HG03196 (cell line): ENCODE measurements around the gene SPDYE2.
"Not testable (repeated sequence)": the region's sequence is repeated elsewhere in the genome, so short reads cannot be mapped to it uniquely, and the experiment has no call there.

ENCODE experiments used
- ATAC-seq: cut with Tn5 transposase; IDR thresholded peaks from one replicate; pipeline ENCODE4 v1.9.1; 2021; ENCODE audit not compliant: unreplicated experiment

The SPDYE2 gene

GRCh38 chr7:102535062-102535615, 15.9 kb upstream of the SPDYE2 start:
- not testable (repeated sequence) for ATAC-seq

DNA sequence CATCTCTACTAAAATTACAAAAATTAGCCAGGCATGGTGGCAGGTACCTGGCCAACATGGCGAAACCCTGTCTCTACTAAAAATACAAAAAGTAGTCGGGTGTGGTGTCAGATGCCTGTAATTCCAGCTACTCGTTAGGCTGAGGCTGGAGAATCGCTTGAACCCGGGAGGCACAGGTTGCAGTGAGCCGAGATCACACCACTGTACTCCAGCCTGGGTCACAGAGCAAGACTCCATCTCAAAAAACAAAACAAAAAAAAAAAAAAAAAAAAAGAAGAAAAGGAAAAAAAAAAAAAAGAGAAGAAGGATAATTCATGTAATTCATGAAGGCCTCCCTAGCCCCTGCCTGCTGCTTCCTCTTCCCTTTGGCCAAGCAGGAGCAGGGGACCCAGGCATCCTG, 10.4 kb upstream of the SPDYE2 start:
- ATAC-seq: not testable (repeated sequence)

DNA sequence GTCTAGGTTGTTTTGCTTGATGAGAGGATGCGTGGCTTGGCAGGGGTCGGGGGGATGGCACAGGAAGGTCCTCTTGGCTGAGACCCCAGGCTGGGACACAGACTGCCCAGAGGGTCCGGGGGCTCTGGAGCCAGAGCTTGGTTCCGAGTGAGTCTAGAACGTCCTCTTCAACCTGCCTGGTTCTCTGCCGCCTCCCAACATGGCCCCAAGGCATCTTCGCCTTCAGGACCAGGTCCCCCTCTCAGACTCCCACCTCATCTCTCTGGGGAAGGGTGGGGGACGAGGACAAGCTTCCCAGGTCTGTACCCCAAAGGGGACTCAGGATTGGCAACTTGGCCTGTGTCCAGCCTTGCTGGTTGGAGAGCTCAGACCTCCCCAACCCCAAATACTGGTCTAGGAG, 8.9 kb upstream of the SPDYE2 start:
- not testable (repeated sequence) for ATAC-seq

DNA sequence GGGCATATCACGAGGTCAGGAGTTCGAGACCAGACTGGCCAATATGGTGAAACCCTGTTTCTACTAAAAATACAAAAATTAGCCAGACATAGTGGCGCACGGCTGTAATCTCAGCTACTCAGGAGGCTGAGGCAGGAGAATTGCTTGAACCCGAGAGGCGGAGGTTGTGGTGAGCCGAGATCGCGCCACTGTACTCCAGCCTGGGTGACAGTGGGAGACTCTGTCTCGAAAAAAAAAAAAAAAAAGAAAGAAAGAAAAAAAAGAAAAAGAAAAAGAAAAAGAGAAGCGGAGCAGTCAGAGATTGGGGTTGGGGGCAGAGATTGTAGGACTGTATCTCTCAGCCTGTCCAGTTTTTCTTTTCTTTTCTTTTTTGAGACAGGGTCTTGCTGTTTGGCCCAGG, 8.3 kb upstream of the SPDYE2 start:
- not testable (repeated sequence) for ATAC-seq

DNA sequence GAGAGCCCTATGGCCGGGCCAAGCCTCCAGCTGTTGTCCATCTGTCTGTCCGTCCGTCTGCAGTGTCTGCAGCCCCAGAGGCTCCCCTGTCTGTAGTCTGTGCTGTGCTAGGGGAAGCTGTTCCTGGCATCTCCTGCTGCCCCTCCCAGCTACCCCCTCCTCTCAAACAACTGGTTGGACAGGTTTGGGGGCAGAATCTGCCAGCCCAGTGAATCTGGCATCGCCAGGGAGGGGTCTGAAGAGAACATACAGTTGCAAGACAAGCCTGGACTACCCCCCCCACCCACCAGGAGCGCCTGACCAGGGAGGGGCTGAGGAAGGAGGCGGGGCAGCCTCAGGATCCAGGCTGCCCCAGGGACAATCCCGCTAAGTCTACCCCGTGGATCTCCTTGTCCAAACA, 7.4 kb upstream of the SPDYE2 start, which contains the start of gene UPK3BL2:
Gene UPK3BL2 (minus strand): TSS at position 101 of the 400 bp plus-strand sequence. CDS start 60 bp downstream, at position 41.
- ATAC-seq: not testable (repeated sequence)

GRCh38 chr7:102544372-102544771, 6.7 kb upstream of the SPDYE2 start:
- ATAC-seq: not testable (repeated sequence)

GRCh38 chr7:102545288-102545687, 5.7 kb upstream of the SPDYE2 start:
- not testable (repeated sequence) for ATAC-seq

GRCh38 chr7:102546353-102546752, 4.7 kb upstream of the SPDYE2 start:
- peak; percentile 46 for ATAC-seq

DNA sequence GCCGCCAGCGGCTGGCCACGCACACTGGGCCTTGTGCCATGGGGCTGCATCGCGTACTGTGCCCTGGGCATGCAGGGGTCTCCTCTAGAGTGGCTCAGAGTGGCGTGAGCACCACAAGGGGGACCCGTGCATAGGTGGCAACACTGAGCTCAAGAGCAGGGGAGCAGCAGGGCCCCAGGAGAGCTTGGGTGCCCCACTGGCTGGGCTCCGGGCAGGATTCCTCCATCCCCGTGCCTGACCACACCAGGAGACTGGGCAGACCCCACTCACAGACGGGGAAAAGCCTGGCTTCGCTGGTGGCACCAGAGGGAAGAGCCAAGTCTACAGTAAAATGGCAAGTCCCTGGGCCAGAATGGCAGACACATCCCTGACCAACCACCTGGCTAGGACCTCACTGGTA, 17.6 kb downstream of the SPDYE2 start:
- ATAC-seq: not testable (repeated sequence)

GRCh38 chr7:102572261-102573239, 21.5 kb downstream of the SPDYE2 start, which contains the start of gene POLR2J3:
Gene POLR2J3 (minus strand): TSS chr7:102572583. CDS start chr7:102572521, 62 bp downstream.
- ATAC-seq: peak; percentile 91

GRCh38 chr7:102574607-102575006, 23.6 kb downstream of the SPDYE2 start:
- not testable (repeated sequence) for ATAC-seq

- not testable (repeated sequence) for ATAC-seq
Measured at GRCh38 chr7:102576363-102576762, 25.3 kb downstream of the SPDYE2 start.

GRCh38 chr7:102577315-102578240, 26.6 kb downstream of the SPDYE2 start:
- ATAC-seq: not testable (repeated sequence)

DNA sequence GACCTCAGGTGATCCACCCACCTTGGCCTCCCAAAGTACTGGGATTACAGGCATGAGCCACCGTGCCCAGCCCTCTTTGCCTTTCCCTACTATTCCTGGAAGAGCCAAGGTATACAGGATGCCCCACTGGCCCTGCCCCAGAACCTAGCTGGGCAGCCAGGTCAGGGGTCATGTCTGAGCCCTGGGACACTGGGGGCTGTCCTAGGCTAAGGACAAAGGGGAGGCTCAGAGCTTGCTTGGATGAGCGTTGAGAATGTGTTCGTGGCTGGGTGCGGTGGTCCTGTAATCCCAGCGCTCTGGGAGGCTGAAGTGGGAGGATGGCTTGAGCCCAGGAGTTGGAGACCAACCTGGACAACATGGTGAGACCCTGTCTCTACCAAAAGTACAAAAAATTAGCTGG, 27.5 kb downstream of the SPDYE2 start:
- not testable (repeated sequence) for ATAC-seq

DNA sequence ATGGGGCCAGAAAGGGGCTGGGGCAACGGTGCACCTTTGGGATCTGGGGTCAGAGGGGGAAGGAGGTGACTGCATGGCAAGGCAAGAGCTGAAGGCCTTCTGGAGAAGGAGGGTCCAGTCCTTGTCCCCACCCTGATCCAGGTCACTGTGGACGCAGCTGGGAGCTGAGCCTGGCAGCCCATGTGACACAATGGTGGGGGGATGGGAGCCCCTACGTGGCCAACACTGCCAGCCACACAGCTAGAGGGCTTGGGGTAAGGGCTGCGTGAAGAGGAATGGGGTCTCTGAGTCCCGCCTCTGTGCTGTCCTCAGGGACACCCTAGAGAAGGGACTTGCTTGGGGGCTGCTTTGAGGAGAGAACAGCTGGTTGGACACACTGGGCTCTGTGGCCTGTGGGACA, 30.7 kb downstream of the SPDYE2 start:
- not testable (repeated sequence) for ATAC-seq

DNA sequence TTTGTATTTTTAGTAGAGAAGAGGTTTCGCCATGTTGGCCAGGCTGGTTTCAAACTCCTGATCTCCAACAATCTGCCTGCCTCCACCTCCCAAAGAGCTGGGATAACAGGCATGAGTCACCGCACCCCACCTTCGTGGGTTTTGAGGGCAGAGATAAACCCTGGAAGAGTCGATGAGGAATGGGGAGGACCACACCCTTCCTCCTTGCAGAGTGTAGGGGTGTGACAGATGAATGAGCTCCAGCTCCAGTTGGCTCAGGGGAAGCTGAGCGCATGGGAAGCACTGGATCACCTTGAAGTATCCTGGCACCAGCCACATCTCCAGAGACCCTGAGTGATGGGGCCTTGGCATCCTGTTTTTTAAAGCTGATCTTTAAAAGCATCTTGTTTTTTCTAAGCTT, 32.5 kb downstream of the SPDYE2 start:
- not testable (repeated sequence) for ATAC-seq

- ATAC-seq: not testable (repeated sequence)
Measured at GRCh38 chr7:102589857-102590256, 38.8 kb downstream of the SPDYE2 start.

DNA sequence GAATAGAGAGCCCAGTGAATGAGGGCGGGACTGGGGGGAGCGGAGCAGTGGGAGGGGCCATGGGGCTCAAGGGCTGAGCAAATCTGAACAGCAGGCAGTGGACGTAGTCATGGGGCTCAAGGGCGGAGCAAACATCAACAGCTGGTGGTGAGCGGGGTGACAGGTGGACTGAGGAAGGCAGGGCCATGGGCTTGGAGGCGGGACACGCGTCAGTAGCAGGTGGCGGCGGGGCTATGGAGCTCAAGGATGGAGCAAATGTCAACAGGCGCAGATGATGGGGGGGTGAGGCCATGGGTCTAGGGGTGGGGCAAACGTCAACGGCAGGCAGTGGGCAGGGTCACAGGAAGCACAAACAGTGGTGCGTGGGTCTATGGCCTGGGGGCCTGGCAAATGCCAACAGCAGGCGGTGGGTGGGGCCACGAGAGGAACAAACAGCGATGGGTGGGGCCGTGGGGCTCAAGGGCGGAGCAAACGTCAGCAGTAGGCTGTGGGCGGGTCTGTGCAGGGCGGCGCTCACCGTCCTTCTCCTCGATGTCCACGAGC, 41.5 kb downstream of the SPDYE2 start:
- peak; percentile 31 for ATAC-seq

GRCh38 chr7:102593637-102594334, 42.8 kb downstream of the SPDYE2 start:
- ATAC-seq: peak; percentile 67

DNA sequence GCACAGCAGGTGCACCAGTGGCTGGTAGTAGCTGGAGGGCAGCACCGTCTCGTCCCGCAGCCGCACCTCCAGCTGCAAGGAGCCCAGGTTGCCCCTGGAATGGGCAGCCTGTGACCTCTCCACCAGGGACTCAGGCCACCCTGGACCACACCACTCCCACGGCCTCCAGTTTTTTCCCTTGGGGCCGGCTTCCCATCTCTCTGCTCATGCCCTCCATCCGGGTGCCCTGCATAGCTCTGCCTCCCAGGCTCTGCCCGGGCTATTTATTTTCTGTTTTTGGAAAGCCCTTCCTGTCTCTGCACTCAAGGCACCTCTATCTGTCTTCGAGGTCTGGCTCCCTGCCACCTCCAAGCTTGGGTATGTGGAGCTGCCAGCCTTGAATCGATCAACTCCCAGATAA, 45.0 kb downstream of the SPDYE2 start:
- ATAC-seq: not testable (repeated sequence)
